GM19351 (cell line): ENCODE results near the gene CCDC24.

Source experiments
- ATAC-seq: cut with Tn5 transposase; IDR thresholded peaks from one replicate; pipeline ENCODE4 v1.9.1; 2021; ENCODE audit warnings: mild to moderate bottlenecking, moderate library complexity; ENCODE audit not compliant: unreplicated experiment

The CCDC24 gene

DNA sequence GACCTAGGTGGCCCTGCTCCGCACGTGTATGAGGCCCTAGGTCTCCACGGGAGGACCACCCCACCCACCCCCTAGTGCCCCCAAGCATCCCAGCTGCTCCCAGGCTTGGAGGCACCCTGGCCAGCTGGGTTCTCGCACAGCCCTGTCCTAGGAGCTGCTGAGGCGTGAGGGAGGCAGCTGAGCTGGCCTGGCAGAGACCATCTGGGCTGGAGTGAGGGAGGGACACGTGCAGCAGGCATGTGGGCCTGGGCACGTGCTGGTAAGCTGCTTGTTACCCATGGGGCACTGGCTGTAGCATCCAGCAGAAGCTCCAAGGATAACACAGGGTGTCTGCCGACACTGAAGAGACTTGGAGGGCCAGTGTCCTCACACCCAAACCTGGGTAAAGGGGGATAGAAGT lies 29.8 kb downstream of the CCDC24 start:
- no peak for ATAC-seq

DNA sequence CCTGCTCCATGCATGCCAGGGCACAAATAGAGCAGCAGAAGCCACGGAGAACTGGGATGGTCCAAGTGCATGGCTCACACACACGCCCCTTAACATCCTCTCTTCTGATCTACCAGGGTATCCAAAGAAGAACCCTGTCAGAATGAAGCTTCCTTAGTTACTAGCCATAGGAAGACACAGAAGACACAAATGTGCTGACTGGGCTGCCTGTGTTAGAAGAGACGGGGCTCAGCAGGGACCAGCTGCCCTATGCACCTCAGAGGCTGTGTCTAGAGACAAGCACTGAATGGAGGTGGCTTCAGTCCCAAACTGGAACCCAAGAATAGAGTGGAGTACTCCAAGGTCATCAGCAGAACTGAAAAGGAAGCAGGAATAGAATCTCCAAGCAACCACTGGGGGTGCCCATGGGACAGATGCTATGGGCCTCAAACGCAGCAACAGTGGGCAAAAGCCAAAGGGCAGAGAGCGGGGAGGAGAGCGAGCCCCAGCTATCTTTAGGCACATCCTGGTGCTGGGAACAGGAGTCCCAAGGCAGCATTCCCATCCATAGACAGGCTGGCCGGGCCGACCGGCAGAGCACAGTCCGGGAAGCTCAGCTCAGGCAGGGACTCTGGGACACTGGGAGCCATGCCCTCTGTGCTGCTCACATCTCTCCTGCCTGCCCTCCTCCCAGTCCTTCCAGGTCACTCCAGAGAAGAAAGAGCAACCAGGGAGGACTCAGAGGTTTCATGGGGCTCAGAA lies 30.4 kb downstream of the CCDC24 start:
- ATAC-seq = no peak

DNA sequence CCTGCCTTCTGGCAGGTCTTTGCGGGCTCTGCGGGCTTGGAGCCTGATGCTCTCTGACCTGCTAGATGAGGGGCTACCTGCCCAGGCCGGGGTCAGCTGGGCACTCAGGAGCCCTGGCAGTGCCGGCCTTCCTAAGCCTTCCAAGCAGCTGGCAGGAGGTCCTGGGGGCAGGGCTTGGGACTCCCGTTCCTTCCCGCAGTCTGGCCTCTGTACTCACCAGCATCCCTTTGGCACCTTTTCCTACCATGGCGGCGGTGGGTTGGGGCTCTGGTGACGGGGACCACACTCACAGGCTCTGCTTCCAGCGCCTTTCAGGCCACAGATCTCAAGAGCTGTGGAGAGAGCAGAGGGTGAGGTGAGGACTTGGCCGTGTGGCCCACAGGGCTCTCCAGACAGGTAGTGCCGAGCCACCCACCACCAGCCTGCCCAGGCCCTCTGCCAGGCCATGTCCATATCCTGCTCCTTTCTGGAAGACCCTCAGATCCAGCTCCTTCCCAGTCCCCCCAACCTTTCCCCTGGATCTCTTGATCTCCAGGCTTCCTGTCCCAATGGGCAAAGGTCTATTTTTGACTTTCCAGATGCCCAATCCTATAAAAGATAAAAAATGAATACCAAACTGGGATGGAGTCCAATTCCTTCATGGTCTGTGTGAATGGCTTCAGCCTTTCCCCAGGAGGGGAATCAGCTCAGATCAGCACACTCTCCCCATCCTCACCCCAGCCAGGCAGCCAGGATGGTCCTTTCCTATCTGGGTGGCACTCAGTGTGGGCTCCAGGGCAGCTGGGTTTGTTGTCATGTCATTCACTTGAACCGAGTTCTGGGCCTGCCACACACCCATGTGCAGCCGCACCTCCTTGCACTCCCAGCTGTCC lies 32.9 kb downstream of the CCDC24 start:
- no peak for ATAC-seq

DNA sequence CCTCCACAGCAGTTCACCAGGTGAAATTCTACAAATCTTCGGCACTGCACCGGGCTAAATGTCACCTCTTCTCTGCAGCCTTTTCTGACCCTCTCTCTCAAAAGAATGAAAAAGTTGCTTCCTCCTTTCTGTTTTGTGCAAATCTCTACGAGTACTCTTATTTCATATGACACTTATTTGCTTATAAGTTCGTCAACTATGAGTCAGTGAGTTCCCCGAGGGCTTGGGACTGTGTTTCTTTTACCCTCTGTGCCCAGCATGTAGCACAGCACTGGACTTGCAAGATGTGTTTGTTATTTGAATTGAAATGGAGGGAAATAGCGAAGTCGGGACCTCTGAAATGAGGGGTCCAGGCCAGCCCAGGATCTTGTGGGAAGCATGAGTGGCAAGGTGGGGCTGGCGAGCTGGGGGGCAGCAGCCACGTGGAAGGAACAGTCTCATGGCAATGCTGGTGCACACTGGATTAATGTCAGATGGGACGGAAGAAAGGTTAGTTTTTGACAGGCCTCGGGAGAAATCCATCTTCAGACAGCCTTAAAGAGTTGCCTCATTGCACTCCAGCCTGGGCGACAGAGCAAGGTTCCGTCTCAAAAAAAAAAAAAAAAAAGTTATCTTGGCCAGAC lies 33.6 kb downstream of the CCDC24 start:
- no peak for ATAC-seq

DNA sequence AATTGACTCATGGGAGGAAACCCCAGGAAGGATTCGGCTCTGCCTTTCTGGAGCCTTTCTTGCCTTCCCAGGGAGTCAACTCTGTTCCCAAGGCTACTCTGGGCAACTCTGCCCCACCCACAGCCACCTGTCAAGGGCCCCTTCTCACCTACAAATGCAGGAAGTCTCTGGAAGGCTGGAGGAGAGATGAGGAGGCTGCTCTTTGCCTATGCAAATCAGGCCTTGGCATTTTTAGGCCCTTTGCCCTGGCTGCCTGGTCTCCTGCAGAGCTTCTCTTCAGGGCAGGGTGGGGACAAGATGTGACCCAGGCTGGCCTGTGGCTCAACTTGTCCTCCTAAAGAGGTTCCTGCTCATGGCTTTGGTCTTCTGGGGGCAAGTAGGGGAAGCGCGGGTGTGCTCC lies 34.4 kb downstream of the CCDC24 start:
- no peak for ATAC-seq

DNA sequence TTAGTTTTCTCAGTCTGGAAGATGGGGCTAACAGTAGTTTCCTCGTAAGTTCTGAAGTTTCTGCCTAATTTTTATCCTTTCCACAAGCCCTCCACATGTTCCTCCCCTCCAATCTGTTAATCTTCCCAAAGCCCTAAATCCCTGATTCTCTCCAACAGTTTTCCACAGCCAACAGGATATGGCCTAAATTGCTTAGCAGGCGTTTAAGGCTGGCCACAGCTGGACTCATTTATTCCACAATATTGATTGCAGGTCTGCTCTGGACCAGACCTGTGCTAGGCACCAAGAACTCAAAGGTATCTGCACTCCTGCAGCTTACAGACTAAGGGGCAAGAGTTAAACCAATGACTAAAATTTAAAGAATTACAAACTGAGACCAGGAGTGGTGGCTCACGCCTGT lies 35.9 kb downstream of the CCDC24 start:
- ATAC-seq = no peak

DNA sequence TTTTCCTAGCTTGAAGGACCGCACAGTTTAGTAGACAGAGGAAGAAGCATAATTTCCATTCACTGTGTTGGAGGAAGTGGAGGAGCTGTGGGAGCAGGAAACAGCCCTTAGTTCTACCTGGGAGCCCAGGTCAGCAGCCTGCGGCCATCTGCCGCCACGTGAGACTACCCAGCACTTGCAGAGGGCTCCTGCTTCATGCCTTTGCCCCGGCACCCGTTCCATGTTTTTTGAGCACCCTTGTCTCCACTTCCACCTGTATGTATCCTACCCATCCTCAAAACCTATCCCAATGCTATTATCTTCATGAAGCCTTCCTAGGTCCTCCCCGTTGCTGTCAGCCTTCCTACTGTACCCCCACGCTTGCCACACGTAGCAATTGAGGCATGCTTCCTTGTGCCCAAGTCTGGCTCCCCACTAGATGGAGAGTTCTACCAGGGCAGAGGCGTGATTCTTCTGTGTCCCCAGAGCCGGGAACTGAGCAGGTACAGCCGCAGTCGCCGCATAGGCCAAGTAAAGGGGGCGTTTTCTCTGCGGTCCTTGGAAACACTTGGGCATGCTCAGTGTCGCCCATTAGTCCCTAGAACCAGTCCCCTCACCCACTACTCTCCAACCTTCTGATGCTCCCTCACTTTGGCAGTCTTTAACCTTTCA lies 38.0 kb downstream of the CCDC24 start:
- ATAC-seq = peak; percentile 32

DNA sequence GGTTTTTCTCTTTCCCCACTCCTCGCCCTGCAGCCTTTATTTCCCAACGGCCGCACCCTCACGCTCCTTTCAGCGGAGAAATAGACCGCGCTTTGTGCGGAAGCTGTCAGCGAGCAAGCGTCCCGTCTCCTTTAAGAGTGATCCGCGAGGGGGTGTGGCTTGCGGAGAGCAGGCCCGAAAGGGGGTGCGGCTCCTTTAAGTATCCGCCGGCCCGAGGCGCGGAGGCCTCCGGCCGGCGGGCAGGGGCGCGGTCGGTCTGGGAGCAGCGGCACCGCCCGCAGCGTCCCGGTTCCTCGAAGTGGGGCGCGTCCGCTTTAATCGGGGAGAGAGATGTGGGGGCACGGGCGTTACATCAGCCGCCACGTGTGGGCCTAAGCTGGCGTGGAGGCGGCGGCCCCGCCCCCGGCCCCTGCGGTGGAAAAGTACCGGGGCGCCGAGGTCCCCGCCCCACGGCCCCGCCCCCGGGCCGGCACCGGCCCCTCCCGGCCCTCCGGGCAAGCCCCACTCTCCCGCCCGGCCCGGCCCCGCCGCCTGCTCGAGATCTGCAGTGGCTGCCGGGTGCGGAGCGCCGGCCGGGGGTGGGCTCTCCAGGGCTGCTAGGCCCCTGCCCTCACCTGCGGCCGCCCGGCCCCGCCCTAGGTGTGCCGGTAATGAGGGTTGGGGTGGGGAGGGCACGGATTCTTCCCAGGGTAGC lies 38.7 kb downstream of the CCDC24 start:
- peak; percentile 80 for ATAC-seq

DNA sequence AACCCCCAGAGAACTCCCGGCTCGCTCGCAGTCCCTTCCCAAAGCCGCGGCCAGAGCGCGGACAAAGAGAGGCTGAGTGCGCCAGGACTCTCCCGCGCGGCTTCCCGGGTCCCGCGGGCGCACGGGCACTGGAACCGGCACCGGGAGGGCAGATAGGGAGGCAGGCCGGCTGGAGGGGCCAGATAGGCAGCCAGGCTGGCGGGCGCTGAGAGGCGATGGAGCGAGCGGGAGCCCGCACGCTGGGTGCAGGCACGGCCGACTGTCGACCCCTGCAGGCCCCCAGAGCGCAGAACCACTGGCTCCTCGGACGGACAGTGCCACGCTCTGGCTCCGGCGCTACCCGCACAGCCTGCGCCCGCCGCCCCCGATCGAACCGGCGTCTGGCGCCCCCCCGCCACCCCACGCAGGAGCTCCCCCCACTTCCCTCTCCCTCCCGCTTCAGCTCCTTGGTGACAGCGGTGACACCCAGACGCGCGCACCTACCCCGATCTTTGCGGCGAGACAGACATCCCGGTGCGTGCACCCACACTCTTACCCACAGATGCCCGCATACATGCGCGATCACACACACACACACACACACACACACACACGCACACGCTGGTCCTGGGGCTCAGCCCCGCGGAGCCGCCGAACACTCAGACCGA lies 39.3 kb downstream of the CCDC24 start:
- ATAC-seq = peak; percentile 35

DNA sequence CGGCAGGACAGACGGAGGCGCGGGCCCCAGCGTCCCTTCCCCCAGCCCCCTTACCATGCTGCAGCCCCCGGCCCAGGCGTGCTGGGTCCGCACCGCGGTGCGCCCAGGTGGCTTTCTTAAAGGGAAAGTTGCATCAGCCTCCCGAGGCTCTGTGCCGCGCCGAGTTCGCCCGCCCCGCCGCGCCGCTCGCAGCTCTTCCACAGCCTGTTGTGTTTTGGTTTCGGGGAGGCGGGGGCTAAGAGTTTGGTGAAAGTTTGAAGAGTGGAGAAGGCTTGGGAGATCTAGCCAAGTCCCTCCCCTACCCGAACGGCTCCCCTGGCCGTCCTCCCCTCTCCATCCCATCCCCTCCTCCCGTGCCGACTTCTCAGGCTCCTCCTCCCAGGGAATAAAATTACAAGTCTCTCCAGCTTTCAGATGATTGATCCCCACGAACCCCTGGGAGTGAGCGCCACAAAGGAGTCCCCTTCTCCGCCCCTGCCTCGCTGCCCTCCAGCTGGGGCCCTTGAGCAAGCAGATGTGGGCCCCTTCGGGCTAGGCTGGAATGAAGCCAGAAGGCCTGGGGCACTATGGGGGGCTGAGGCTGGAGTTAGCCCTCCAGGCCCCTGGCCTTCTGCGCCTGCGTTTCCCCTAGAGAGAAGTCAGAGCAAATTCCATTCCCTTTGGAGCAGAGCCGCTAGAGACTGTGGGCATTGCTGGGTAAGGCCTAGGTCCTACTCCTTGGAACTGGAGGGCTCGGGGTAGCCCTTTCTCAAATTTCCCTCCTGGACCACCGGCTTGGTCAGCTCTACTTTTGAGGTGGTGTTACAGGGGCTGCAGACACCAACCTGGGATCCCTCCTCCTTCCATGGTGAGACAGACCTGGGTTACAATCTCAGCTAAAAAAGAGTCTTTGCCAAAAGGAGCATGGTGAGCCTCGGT lies 40.1 kb downstream of the CCDC24 start, which contains the start of gene SLC6A9:
SLC6A9 (minus strand) TSS at position 211 of the 918 bp plus-strand sequence. CDS start 7,185 bp downstream, outside the sequence.
- ATAC-seq = no peak

DNA sequence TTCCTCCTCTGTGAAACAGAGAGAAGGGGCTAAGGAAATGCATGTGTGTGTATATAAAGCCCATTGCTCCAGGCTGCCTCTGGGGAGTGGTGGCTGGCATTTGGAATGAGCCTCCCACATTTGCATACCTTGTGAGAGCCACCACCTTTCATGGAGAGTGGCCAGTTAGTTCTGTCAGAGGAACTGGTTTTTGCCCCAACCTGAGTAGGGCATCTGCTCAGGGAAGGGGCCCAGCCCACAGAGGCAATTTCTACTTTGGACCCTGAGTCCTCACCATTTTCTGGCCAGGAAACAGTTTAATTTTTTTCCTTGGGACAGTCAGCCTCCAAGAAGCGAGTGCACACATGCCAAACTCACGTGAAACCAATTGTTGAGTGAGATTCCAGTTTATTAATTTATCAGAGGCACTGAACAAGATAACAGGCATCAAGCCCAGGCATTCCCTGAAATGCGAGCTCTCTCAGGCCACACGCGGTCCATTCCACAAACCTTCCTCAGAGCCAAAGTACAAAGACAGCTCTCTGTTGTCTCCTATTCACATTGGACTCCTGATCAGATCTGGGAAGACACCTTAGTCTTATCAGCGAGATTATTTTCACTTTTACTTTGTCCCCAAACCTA lies 40.9 kb downstream of the CCDC24 start:
- ATAC-seq = no peak

DNA sequence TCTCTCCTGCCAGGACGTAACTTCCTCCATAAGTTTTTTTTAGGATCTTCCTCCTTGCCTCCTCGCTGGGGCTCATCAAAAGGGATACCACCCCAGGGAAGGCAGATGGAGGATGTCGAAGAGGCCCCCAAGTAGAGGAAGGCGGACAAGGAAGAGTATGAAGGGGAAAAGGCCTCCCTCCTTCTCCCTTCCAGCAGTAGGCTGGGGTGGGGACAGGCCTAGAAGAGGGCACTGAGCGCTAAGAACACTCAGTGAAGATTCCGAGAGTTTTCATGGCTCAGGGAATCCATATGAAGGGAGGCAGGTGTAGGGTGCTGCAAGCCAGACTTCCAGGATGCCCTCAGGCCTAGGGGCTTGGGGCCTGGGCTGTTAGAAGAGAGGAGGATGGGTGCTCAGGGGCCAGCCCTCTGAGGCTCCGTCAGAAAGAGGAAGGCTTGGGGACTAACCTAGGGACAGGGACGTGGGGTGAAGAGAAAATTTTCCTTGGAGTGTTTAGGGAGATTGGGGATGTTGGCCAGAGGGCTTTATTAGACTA lies 41.7 kb downstream of the CCDC24 start:
- no peak for ATAC-seq

DNA sequence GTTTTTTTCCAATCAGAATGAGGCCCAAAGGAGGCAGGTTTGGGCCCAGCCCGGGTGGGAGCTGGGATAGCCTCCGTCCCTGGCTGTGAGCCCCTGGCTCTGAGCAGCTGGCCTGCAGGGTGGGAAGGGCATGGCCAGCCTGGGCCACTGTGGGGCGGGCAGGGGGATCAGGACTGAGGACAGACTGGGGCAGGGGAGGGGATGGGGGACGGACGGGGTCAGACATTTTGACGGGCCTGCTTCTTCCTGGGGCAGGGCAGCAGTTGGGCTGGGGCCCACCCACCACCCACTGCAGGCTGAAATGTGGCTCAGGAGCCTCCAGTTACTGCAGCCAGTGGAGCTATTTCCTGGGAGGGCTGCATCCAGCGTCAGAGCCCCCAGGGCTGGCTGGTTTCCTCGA lies 42.4 kb downstream of the CCDC24 start:
- no peak for ATAC-seq

DNA sequence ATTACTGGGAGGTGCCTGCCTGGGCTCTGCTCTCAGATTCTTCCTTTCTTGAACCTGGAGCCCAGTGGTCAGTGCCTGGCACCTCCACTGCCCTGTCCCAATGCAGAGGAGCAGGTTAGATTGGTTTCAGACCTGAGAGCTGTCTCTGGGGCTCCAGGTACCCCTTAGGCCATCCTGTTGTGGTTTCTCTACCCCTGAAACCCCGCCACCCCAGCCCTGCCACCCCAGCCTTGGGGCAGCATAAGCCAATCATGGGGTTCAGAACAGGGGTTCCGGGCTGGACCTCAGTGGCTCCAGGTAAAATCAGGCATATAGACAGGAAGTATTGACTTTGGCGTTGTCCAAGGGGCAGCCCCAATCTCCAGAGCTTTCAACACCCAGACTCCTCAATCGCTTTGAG lies 43.0 kb downstream of the CCDC24 start:
- no peak for ATAC-seq

DNA sequence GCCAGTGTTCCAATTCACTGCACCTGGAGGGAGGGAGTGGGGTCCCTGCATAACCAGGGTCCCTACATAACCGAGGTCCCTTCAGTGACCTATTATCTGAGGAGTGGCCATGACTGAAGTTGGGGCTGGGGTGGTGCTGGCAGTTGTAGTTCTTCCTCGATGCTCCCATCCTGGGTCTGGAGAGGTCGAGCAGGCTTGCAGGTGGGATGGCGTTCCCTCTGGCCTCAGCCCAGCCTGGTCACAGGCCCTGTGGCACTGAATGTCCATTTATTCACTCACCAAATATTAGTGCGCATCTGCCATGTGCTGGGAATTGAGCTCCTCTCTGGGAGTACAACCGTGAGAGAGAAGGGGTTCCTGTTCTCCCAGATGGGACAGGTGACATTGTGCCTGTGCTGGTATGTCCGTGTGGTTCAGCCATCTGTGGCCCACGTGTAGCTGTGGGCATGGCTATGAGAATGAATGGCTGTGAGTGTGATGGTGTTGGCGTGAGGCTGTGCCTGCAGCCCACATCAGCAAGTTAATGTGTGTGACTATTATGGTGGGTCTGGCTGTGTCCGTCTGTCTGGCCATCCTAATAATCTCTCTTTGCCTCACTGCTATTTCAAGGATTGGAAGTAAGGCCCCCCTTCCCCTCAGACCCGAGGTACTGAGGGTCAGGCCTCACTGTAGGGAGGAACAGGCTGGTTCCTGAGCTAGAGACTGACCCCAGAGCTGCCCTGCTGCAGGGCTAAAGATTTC lies 43.7 kb downstream of the CCDC24 start:
- ATAC-seq = no peak

DNA sequence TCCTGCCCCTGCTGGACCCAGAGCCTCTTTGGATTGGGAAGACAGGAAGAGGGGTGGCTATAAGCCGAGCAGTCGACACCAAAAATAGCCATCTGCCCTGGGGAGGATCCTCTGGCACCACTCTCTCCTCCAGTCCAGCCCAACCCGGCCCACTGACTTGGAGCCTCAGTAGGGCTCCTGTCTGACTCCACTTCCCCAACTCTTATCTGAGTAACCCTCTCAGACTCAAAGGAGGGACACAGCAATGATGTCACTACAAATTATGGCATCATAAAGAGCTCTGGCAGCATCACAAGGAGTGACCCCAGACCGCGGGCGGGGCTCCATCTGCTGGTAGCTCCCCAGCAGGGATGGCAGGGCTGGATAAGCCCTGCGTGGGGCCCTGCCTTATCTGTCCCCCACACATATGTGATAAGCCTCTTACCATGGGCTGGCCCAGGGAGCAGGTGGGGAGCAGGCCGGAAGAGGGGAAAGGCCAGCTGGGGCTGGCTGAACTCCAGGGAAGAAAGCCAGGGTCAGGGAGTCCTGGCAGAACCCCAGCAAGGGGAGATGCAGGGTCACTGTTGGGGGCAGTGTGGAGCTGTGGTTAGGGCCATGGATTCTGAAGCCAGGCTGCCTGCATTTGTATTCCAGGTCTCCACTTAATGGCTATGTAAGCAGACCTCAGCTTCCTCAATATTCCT lies 44.5 kb downstream of the CCDC24 start:
- no peak for ATAC-seq
